ENCODE measurements around the gene NPIPB6. TPM values are rescaled to one million over a fixed set of nuclear protein-coding genes. Genes with fewer than 3 reads are reported as not detected.
"Not testable (repeated sequence)": the region's sequence is repeated elsewhere in the genome, so short reads cannot be mapped to it uniquely, and the experiment has no call there.

NPIPB6 gene
- polyA plus RNA-seq, 2 donors, result 0.21 to 0.77 TPM

GRCh38 chr16:28364268-28365173 lies 1.2 kb upstream of the NPIPB6 start:
- 1 to 2% methylated on average over 15 of the region's 75 CpGs for WGBS, 2 donors
- H3K4me1 ChIP-seq (ENCODE audit: control insufficient read depth in 2 of 2, insufficient read depth in 2 of 2, low read length in 1 of 2); H3K9me3 ChIP-seq (ENCODE audit: control insufficient read depth in 2 of 2, insufficient read depth in 1 of 2, low read depth in 1 of 2, low read length in 1 of 2); H3K4me3 ChIP-seq (ENCODE audit: low read depth in 1 of 2, low read length in 2 of 2); H3K27me3 ChIP-seq (ENCODE audit: control insufficient read depth in 1 of 2, insufficient read depth in 2 of 2, low read length in 2 of 2); H3K36me3 ChIP-seq (ENCODE audit: control insufficient read depth in 2 of 2, insufficient read depth in 2 of 2, low read length in 1 of 2); H3K27ac ChIP-seq (ENCODE audit: low read depth in 2 of 2, low read length in 1 of 2): not testable (repeated sequence)

- H3K27ac ChIP-seq (ENCODE audit: low read depth in 2 of 2, low read length in 1 of 2); H3K4me1 ChIP-seq (ENCODE audit: control insufficient read depth in 2 of 2, insufficient read depth in 2 of 2, low read length in 1 of 2); H3K36me3 ChIP-seq (ENCODE audit: control insufficient read depth in 2 of 2, insufficient read depth in 2 of 2, low read length in 1 of 2); H3K9me3 ChIP-seq (ENCODE audit: control insufficient read depth in 2 of 2, insufficient read depth in 1 of 2, low read depth in 1 of 2, low read length in 1 of 2); H3K27me3 ChIP-seq (ENCODE audit: control insufficient read depth in 1 of 2, insufficient read depth in 2 of 2, low read length in 2 of 2); H3K4me3 ChIP-seq (ENCODE audit: low read depth in 1 of 2, low read length in 2 of 2): not testable (repeated sequence)
- WGBS, 2 donors, result 61 to 75% methylated on average over 2 of the region's 5 CpGs
Observed at GRCh38 chr16:28362600-28362999, 708 bp downstream of the NPIPB6 start.

- WGBS, 2 donors, result 80 to 89% methylated on average over 5 of the region's 6 CpGs
- H3K27me3 ChIP-seq (ENCODE audit: control insufficient read depth in 1 of 2, insufficient read depth in 2 of 2, low read length in 2 of 2); H3K27ac ChIP-seq (ENCODE audit: low read depth in 2 of 2, low read length in 1 of 2); H3K4me3 ChIP-seq (ENCODE audit: low read depth in 1 of 2, low read length in 2 of 2); H3K4me1 ChIP-seq (ENCODE audit: control insufficient read depth in 2 of 2, insufficient read depth in 2 of 2, low read length in 1 of 2); H3K36me3 ChIP-seq (ENCODE audit: control insufficient read depth in 2 of 2, insufficient read depth in 2 of 2, low read length in 1 of 2); H3K9me3 ChIP-seq (ENCODE audit: control insufficient read depth in 2 of 2, insufficient read depth in 1 of 2, low read depth in 1 of 2, low read length in 1 of 2): not testable (repeated sequence)
Observed at GRCh38 chr16:28338230-28338629, 25.1 kb downstream of the NPIPB6 start.

- not testable (repeated sequence) for H3K27me3 ChIP-seq (ENCODE audit: control insufficient read depth in 1 of 2, insufficient read depth in 2 of 2, low read length in 2 of 2); H3K36me3 ChIP-seq (ENCODE audit: control insufficient read depth in 2 of 2, insufficient read depth in 2 of 2, low read length in 1 of 2); H3K4me3 ChIP-seq (ENCODE audit: low read depth in 1 of 2, low read length in 2 of 2); H3K4me1 ChIP-seq (ENCODE audit: control insufficient read depth in 2 of 2, insufficient read depth in 2 of 2, low read length in 1 of 2); H3K9me3 ChIP-seq (ENCODE audit: control insufficient read depth in 2 of 2, insufficient read depth in 1 of 2, low read depth in 1 of 2, low read length in 1 of 2)
- 71 to 74% methylated on average over 4 to 5 of the region's 5 CpGs for WGBS, 2 donors
- H3K27ac ChIP-seq (ENCODE audit: low read depth in 2 of 2, low read length in 1 of 2), result peak overlapping the region in 1 of 2 donors; percentile 55
Observed at GRCh38 chr16:28336940-28337710, 26.2 kb downstream of the NPIPB6 start.

GRCh38 chr16:28335678-28336077 lies 27.6 kb downstream of the NPIPB6 start:
- not testable (repeated sequence) for H3K36me3 ChIP-seq (ENCODE audit: control insufficient read depth in 2 of 2, insufficient read depth in 2 of 2, low read length in 1 of 2); H3K27ac ChIP-seq (ENCODE audit: low read depth in 2 of 2, low read length in 1 of 2); H3K4me1 ChIP-seq (ENCODE audit: control insufficient read depth in 2 of 2, insufficient read depth in 2 of 2, low read length in 1 of 2); H3K27me3 ChIP-seq (ENCODE audit: control insufficient read depth in 1 of 2, insufficient read depth in 2 of 2, low read length in 2 of 2); H3K4me3 ChIP-seq (ENCODE audit: low read depth in 1 of 2, low read length in 2 of 2); H3K9me3 ChIP-seq (ENCODE audit: control insufficient read depth in 2 of 2, insufficient read depth in 1 of 2, low read depth in 1 of 2, low read length in 1 of 2)
- 87 to 88% methylated on average over 7 to 8 of the region's 8 CpGs for WGBS, 2 donors

- WGBS, 2 donors, result 56 to 85% methylated on average over 4 to 6 of the region's 6 CpGs
Observed at GRCh38 chr16:28332632-28333031, 30.7 kb downstream of the NPIPB6 start.

GRCh38 chr16:28330981-28331380 lies 32.3 kb downstream of the NPIPB6 start:
- H3K4me1 ChIP-seq (ENCODE audit: control insufficient read depth in 2 of 2, insufficient read depth in 2 of 2, low read length in 1 of 2); H3K36me3 ChIP-seq (ENCODE audit: control insufficient read depth in 2 of 2, insufficient read depth in 2 of 2, low read length in 1 of 2); H3K4me3 ChIP-seq (ENCODE audit: low read depth in 1 of 2, low read length in 2 of 2); H3K27ac ChIP-seq (ENCODE audit: low read depth in 2 of 2, low read length in 1 of 2); H3K9me3 ChIP-seq (ENCODE audit: control insufficient read depth in 2 of 2, insufficient read depth in 1 of 2, low read depth in 1 of 2, low read length in 1 of 2); H3K27me3 ChIP-seq (ENCODE audit: control insufficient read depth in 1 of 2, insufficient read depth in 2 of 2, low read length in 2 of 2): not testable (repeated sequence)
- WGBS, 2 donors, result 51 to 65% methylated on average over 2 of the region's 2 CpGs

More at GRCh38 chr16:28332632-28333031, 30.7 kb downstream of the NPIPB6 start:
- H3K4me1 ChIP-seq (ENCODE audit: control insufficient read depth in 2 of 2, insufficient read depth in 2 of 2, low read length in 1 of 2); H3K36me3 ChIP-seq (ENCODE audit: control insufficient read depth in 2 of 2, insufficient read depth in 2 of 2, low read length in 1 of 2); H3K4me3 ChIP-seq (ENCODE audit: low read depth in 1 of 2, low read length in 2 of 2); H3K27me3 ChIP-seq (ENCODE audit: control insufficient read depth in 1 of 2, insufficient read depth in 2 of 2, low read length in 2 of 2); H3K27ac ChIP-seq (ENCODE audit: low read depth in 2 of 2, low read length in 1 of 2); H3K9me3 ChIP-seq (ENCODE audit: control insufficient read depth in 2 of 2, insufficient read depth in 1 of 2, low read depth in 1 of 2, low read length in 1 of 2): not testable (repeated sequence)

- not testable (repeated sequence) for H3K4me3 ChIP-seq (ENCODE audit: low read depth in 1 of 2, low read length in 2 of 2); H3K9me3 ChIP-seq (ENCODE audit: control insufficient read depth in 2 of 2, insufficient read depth in 1 of 2, low read depth in 1 of 2, low read length in 1 of 2); H3K27ac ChIP-seq (ENCODE audit: low read depth in 2 of 2, low read length in 1 of 2); H3K27me3 ChIP-seq (ENCODE audit: control insufficient read depth in 1 of 2, insufficient read depth in 2 of 2, low read length in 2 of 2); H3K36me3 ChIP-seq (ENCODE audit: control insufficient read depth in 2 of 2, insufficient read depth in 2 of 2, low read length in 1 of 2); H3K4me1 ChIP-seq (ENCODE audit: control insufficient read depth in 2 of 2, insufficient read depth in 2 of 2, low read length in 1 of 2)
- WGBS, 2 donors, result 21 to 28% methylated on average over 7 to 9 of the region's 9 CpGs
Observed at GRCh38 chr16:28330232-28330631, 33.1 kb downstream of the NPIPB6 start.

GRCh38 chr16:28326881-28327610 lies 36.3 kb downstream of the NPIPB6 start:
- H3K27me3 ChIP-seq (ENCODE audit: control insufficient read depth in 1 of 2, insufficient read depth in 2 of 2, low read length in 2 of 2), result no peaks in the 10 kb centered on the region
- WGBS, 2 donors, result 61 to 68% methylated on average over 12 of the region's 12 CpGs

More at GRCh38 chr16:28326881-28327610, 36.3 kb downstream of the NPIPB6 start:
- Histone ChIP-seq H3K4me1 (ENCODE audit: control insufficient read depth in 2 of 2, insufficient read depth in 2 of 2, low read length in 1 of 2) (no peaks in the 10 kb centered on the region), H3K9me3 (ENCODE audit: control insufficient read depth in 2 of 2, insufficient read depth in 1 of 2, low read depth in 1 of 2, low read length in 1 of 2) (no peaks in the 10 kb centered on the region), H3K36me3 (ENCODE audit: control insufficient read depth in 2 of 2, insufficient read depth in 2 of 2, low read length in 1 of 2) (no peaks in the 10 kb centered on the region), H3K27ac (ENCODE audit: low read depth in 2 of 2, low read length in 1 of 2) (no peak overlapping the region), H3K4me3 (ENCODE audit: low read depth in 1 of 2, low read length in 2 of 2) (no peak overlapping the region)

All from esophagus (tissue), 2 donors.